GM12873 (cell line): ENCODE results near the gene TSC22D1.

Source experiments
- TF ChIP-seq, protein P1 (sequence below): IDR thresholded peaks from 2 replicates; pipeline ENCODE4 v1.5.1; 2012; ENCODE audit warnings: low read depth, mild to moderate bottlenecking, moderate library complexity, low read length, control low read depth; ENCODE audit not compliant: insufficient read depth; ENCODE audit errors: missing control alignments

Gene TSC22D1

GRCh38 chr13:44415815-44416214 is 160.3 kb downstream of the TSC22D1 start:
- TF ChIP-seq, protein P1, sequence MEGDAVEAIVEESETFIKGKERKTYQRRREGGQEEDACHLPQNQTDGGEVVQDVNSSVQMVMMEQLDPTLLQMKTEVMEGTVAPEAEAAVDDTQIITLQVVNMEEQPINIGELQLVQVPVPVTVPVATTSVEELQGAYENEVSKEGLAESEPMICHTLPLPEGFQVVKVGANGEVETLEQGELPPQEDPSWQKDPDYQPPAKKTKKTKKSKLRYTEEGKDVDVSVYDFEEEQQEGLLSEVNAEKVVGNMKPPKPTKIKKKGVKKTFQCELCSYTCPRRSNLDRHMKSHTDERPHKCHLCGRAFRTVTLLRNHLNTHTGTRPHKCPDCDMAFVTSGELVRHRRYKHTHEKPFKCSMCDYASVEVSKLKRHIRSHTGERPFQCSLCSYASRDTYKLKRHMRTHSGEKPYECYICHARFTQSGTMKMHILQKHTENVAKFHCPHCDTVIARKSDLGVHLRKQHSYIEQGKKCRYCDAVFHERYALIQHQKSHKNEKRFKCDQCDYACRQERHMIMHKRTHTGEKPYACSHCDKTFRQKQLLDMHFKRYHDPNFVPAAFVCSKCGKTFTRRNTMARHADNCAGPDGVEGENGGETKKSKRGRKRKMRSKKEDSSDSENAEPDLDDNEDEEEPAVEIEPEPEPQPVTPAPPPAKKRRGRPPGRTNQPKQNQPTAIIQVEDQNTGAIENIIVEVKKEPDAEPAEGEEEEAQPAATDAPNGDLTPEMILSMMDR: no peak

- TF ChIP-seq, protein P1: no peak
Observed at GRCh38 chr13:44414716-44415115, 161.4 kb downstream of the TSC22D1 start.

- TF ChIP-seq, protein P1: no peak
Observed at GRCh38 chr13:44413095-44413494, 163.0 kb downstream of the TSC22D1 start.

- TF ChIP-seq, protein P1: no peak
Observed at GRCh38 chr13:44412346-44412935, 163.7 kb downstream of the TSC22D1 start.

DNA sequence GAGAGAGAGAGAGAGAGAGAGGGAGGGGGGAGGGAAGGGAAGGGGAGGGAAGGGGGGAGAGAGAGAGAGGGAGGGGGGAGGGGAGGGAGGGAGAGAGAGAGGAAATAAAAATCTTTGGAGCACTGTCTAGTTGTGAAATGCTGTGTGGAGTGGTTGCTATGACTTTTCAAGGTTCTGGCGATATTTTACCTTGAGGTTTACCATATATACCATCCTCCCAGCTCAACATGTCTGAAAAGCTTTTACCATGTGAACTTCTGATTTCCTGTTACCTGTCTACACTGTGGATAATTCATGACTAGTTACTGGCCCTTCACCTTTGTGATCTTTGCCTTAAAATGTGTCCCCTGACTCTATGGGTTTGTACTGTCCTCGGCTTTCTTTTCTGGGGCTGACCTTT is 164.3 kb downstream of the TSC22D1 start:
- TF ChIP-seq, protein P1: no peak

DNA sequence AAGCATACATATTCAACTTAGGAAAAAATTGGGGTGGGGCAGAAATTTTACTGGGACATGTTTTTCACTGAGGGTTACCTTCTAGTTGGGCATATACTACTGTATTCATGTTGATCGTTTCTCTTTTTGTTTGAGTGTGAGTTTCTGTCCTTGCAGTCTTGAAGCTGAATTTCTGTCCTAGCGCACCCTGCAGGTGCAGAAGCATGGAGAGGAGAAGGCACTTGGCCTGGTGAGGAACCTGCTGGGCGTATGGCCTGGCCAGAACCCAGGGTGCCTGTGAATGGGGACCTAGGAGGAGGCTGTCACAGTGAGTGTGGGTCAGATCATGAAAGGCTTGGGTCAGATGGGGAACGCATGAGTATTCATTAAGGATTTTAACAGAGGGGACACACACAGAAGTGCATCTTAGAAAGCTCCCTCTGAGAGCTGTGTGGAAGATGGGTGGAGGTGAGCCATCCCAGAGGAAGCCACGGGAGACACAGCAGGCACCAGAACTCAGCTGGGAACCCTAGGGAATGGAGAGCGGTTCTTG is 165.7 kb downstream of the TSC22D1 start:
- TF ChIP-seq, protein P1: no peak

- TF ChIP-seq, protein P1: no peak
Observed at GRCh38 chr13:44409595-44409994, 166.5 kb downstream of the TSC22D1 start.
